K562 (cell line): ENCODE data around the gene PRPSAP2. TPM values are rescaled to one million over a fixed set of nuclear protein-coding genes. Genes with fewer than 3 reads are reported as not detected.

Source experiments
- ARID1B ChIP-seq: fragments of 450-650 bp; IDR thresholded peaks from 2 replicates; pipeline ENCODE4 v1.6.1; 2016; ENCODE audit warnings: antibody characterized with exemption, mild to moderate bottlenecking, inconsistent platforms
- BCLAF1 ChIP-seq, 2 experiments: fragments of 450-650 bp in 1 of 2; IDR thresholded peaks; 2 replicates each; pipeline ENCODE4 v1.6.1; 2011 to 2017; ENCODE audit warnings: low read depth in 2 of 2, antibody characterized with exemption in 1 of 2, borderline replicate concordance in 1 of 2, low read length in 1 of 2, mild to moderate bottlenecking in 1 of 2, mixed read lengths in 1 of 2; ENCODE audit not compliant: control insufficient read depth in 1 of 2
- BDP1 ChIP-seq: IDR thresholded peaks from 3 replicates; pipeline ENCODE4 v1.6.1; 2011; ENCODE audit not compliant: insufficient read length, insufficient read depth
- C11orf30 ChIP-seq: fragments of 450-650 bp; IDR thresholded peaks from 2 replicates; pipeline ENCODE4 v1.6.1; 2016; ENCODE audit warnings: low read depth, mild to moderate bottlenecking
- DLX4 ChIP-seq: fragments of 250-450 bp; sonication (Bioruptor Pico); IDR thresholded peaks from 2 replicates; pipeline ENCODE4 v1.6.1; 2021; ENCODE audit warnings: mild to moderate bottlenecking
- EGR1 ChIP-seq: fragments of 450-650 bp; conservative IDR thresholded peaks from 2 replicates; pipeline ENCODE4 v1.6.1; 2017; ENCODE audit warnings: mild to moderate bottlenecking
- HDAC6 ChIP-seq: IDR thresholded peaks from 2 replicates; pipeline ENCODE4 v1.6.1; 2012; ENCODE audit warnings: low read depth, mild to moderate bottlenecking, control low read depth, inconsistent platforms, low read length, moderate library complexity
- MAFG ChIP-seq: fragments of 450-650 bp; conservative IDR thresholded peaks from 2 replicates; pipeline ENCODE4 v1.6.1; 2016; ENCODE audit warnings: missing genetic modification characterization, missing compliant biosample characterization
- MBD1 ChIP-seq: fragments of 250-450 bp; sonication (Bioruptor Pico); IDR thresholded peaks from 2 replicates; pipeline ENCODE4 v1.8.0; 2022; ENCODE audit warnings: inconsistent platforms
- PHF8 ChIP-seq: fragments of 200-600 bp; sonication (generic); IDR thresholded peaks from 2 replicates; pipeline ENCODE4 v1.6.1; 2012; ENCODE audit warnings: mixed run types, mild to moderate bottlenecking, inconsistent platforms, low read length, moderate library complexity, borderline replicate concordance
- SP1 ChIP-seq: sonication (generic); formaldehyde crosslinking; IDR thresholded peaks from 2 replicates; pipeline ENCODE4 v1.8.1; 2022; ENCODE audit warnings: mild to moderate bottlenecking, missing genetic modification reagents
- SRSF7 ChIP-seq: fragments of 200-400 bp; formaldehyde crosslinking; optimal IDR thresholded peaks from 2 replicates; pipeline ENCODE3; 2017; ENCODE audit warnings: mild to moderate bottlenecking, low read depth, low read length
- TRIM28 ChIP-seq: fragments of 450-650 bp; IDR thresholded peaks from 2 replicates; pipeline ENCODE4 v1.6.1; 2017
- ZBTB5 ChIP-seq: fragments of 450-650 bp; IDR thresholded peaks from 2 replicates; pipeline ENCODE4 v1.6.1; 2017; ENCODE audit warnings: antibody characterized with exemption
- ZNF232 ChIP-seq: sonication (generic); formaldehyde crosslinking; IDR thresholded peaks from 2 replicates; pipeline ENCODE4 v1.8.0; 2022; ENCODE audit warnings: mild to moderate bottlenecking, missing genetic modification reagents
- ZNF449 ChIP-seq: fragments of 250-450 bp; sonication (Bioruptor Pico); IDR thresholded peaks from 2 replicates; pipeline ENCODE4 v1.8.0; 2022; ENCODE audit warnings: moderate library complexity, mild to moderate bottlenecking, inconsistent platforms
- polyA plus RNA-seq, 8 experiments: library from polyadenylated mRNA; depleted of rRNA in 4 of 8; stranded (reverse) in 5 of 8; unstranded in 3 of 8; fragments of >200 nt; fragmentation: Nextera tagmentation in 2 of 8; fragmentation: Illumina TruSeq in 1 of 8; extraction: Ambion mirVana in 2 of 8; extraction: Trizol in 1 of 8; gene quantifications; 2 replicates each; pipeline versions ENCODE4 v1.2.1 to v1.2.3, GENCODE V29; 2011 to 2014; ENCODE audit warnings: inconsistent platforms in 1 of 8, missing spikeins in 1 of 8
- total RNA-seq, 7 experiments: library from RNA; depleted of rRNA in 6 of 7; stranded (reverse); fragments of >200 nt in 6 of 7; fragmentation: Illumina TruSeq in 2 of 7; extraction: Trizol in 2 of 7; gene quantifications; 2 replicates each; pipeline versions ENCODE4 v1.2.1 to v1.2.3, GENCODE V29; 2011 to 2021; ENCODE audit warnings: low replicate concordance in 1 of 7

The PRPSAP2 gene
- total and polyA plus RNA-seq, 9 of the 15 experiments (the other 6 are each of a cell fraction or from before 2014, with no cell fraction given), result 15.5 to 56.7 (median 35.7) TPM

GRCh38 chr17:18857864-18858566, at the start of gene PRPSAP2 (continued):
- no peak for TF ChIP-seq BCLAF1 (IDR thresholded peaks at IDR 0.05; ENCODE audit: borderline replicate concordance in 1 of 2, control insufficient read depth in 1 of 2, low read depth in 2 of 2, low read length in 1 of 2)
- no peak for TF ChIP-seq C11orf30
- no peak for TF ChIP-seq TRIM28
- no peak for TF ChIP-seq ZNF449 (CRISPR knock-in tag)
- no peak for TF ChIP-seq DLX4 (CRISPR knock-in tag)
- TF ChIP-seq ARID1B, result no peak
- TF ChIP-seq SRSF7, result no peak
- peak; percentile 83 for TF ChIP-seq EGR1
- 0 out of 2 replicates have a peak, but pooled peaks have one; percentile 34 for TF ChIP-seq SP1
- TF ChIP-seq ZNF232 (CRISPR knock-in tag), result no peak
- TF ChIP-seq MBD1, result no peak
- TF ChIP-seq BDP1, result no peak
- TF ChIP-seq PHF8, result peak; percentile 59; the same call in 1 of the 2 replicates
- no peak for TF ChIP-seq HDAC6
- TF ChIP-seq ZBTB5, result no peak
- no peak for TF ChIP-seq MAFG (tag)
